ENCODE data around the gene ROBO1. TPM values are rescaled to one million over a fixed set of nuclear protein-coding genes. Genes with fewer than 3 reads are reported as not detected.

ROBO1 gene
- polyA plus RNA-seq, 1 experiment: 33.9 TPM

DNA sequence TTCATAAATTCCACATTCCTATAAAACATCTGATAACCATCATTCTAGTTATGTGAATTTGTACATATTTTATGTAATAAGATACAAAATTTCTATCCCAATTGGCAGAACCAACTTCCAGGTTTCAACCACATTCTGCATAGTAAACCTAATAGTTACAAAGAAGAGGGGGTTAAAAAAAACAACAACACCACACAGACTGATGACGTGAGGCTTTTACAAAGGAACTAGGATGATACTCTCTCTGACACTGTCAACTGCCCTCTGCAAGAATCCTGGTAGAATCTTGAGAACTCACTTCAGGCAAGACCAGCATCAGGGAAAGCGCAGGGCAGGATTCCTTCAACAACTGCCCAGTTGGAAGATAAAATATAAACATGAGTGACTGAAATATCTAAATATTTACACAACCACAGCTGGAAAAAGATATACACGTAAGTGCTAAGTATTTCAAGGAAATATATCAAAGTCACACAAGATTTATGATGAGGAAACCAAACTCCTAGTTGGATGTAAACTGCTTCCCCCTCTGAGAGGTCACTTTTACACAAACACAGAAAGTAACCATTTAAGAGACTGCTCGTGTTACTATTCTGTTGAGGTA lies 816.4 kb downstream of the ROBO1 start:
- no peak for DNase-seq (ENCODE audit: low read depth)
- Histone ChIP-seq H3K27me3 (ENCODE audit: control insufficient read depth, insufficient read depth, low read length) (no peaks in the 10 kb centered on the region), H3K36me3 (ENCODE audit: control insufficient read depth, insufficient read depth, low read length) (no peaks in the 10 kb centered on the region), H3K4me3 (ENCODE audit: low read depth, low read length) (no peak overlapping the region)
- ChIA-PET POLR2A (no interaction called here), CTCF (no interaction called here)
- TF ChIP-seq, protein P1, sequence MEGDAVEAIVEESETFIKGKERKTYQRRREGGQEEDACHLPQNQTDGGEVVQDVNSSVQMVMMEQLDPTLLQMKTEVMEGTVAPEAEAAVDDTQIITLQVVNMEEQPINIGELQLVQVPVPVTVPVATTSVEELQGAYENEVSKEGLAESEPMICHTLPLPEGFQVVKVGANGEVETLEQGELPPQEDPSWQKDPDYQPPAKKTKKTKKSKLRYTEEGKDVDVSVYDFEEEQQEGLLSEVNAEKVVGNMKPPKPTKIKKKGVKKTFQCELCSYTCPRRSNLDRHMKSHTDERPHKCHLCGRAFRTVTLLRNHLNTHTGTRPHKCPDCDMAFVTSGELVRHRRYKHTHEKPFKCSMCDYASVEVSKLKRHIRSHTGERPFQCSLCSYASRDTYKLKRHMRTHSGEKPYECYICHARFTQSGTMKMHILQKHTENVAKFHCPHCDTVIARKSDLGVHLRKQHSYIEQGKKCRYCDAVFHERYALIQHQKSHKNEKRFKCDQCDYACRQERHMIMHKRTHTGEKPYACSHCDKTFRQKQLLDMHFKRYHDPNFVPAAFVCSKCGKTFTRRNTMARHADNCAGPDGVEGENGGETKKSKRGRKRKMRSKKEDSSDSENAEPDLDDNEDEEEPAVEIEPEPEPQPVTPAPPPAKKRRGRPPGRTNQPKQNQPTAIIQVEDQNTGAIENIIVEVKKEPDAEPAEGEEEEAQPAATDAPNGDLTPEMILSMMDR (IDR thresholded peaks at IDR 0.05; ENCODE audit: insufficient read depth, low read depth, low read length): no peak

DNA sequence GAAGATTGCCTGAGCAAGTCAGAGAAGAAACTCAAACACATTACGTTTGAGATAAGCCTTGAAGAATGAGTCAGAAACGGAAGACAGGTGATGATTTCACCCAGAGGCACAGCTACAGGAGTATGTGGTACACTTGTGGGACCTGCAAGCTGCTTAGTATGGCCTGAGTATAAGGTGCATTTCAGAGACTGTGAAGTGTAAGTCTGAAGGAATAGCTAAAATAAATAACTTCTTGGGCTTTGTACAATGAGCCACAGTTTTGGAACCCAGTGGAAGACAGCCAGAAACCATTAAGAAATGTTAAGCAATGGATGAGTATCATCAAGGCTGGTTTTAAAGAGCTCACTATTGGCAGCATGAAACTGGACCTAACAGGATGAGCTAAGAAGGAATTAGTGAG lies 826.2 kb downstream of the ROBO1 start:
- ChIA-PET POLR2A (interaction anchor here (0.6 kb wide), 2 partner anchors 33 to 61 kb away, joined by 3 read pairs; no protein-coding TSS in a partner anchor), CTCF (interaction anchor here (0.7 to 0.8 kb wide), 2 partner anchors 31 to 580 kb away, joined by 3 read pairs; no protein-coding TSS in a partner anchor)
- H3K4me3 ChIP-seq (ENCODE audit: low read depth, low read length): no peak overlapping the region
- TF ChIP-seq, protein P1 (IDR thresholded peaks at IDR 0.05; ENCODE audit: insufficient read depth, low read depth, low read length): no peak
- H3K36me3 ChIP-seq (ENCODE audit: control insufficient read depth, insufficient read depth, low read length): no peaks in the 10 kb centered on the region
- DNase-seq (ENCODE audit: low read depth): peak; percentile 82
- H3K27me3 ChIP-seq (ENCODE audit: control insufficient read depth, insufficient read depth, low read length): no peaks in the 10 kb centered on the region

DNA sequence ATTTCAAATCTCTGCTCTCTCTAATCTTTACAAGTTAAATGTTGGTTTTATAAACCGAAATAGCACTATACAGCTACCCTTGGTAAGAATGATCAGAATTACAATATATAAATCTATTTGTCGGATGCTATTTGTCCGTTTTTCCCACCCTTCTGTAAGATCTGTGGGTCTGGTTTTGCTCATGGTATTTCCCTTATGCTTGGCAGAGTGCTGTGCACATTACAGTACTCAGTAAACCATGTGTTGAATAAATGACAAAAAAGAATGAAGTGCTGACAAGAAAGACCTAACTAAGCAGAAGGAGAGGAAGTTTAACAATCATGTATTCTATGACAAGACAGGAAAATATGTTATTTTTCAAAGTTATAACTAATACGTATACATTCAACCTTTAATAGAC lies 827.2 kb downstream of the ROBO1 start:
- Histone ChIP-seq H3K36me3 (ENCODE audit: control insufficient read depth, insufficient read depth, low read length) (no peaks in the 10 kb centered on the region), H3K4me3 (ENCODE audit: low read depth, low read length) (no peak overlapping the region), H3K27me3 (ENCODE audit: control insufficient read depth, insufficient read depth, low read length) (no peaks in the 10 kb centered on the region)
- DNase-seq (ENCODE audit: low read depth): no peak
- POLR2A ChIA-PET: no interaction called here
- CTCF ChIA-PET: no interaction called here
- TF ChIP-seq, protein P1 (IDR thresholded peaks at IDR 0.05; ENCODE audit: insufficient read depth, low read depth, low read length): no peak

DNA sequence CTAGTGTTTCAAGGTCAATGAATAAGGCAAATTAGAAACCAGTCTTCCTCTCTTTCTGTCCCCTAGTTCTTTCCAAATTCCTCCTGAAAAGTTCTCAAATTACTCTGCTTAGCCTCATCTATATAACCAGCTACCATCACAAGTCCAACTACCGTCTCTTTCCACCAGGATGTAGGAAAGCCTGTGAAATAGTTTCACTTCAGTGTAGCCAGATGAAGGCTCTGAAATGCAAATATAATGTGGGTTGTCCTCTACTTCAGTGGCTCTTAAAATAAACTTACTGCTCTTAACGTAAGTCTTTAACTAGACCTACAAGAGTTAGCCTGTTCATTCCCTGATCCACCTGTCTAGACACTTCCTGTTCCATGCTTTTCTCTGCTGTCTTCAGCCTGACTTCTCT lies 827.7 kb downstream of the ROBO1 start:
- ChIA-PET CTCF (no interaction called here), POLR2A (no interaction called here)
- Histone ChIP-seq H3K4me3 (ENCODE audit: low read depth, low read length) (no peak overlapping the region), H3K27me3 (ENCODE audit: control insufficient read depth, insufficient read depth, low read length) (no peaks in the 10 kb centered on the region), H3K36me3 (ENCODE audit: control insufficient read depth, insufficient read depth, low read length) (no peaks in the 10 kb centered on the region)
- TF ChIP-seq, protein P1 (IDR thresholded peaks at IDR 0.05; ENCODE audit: insufficient read depth, low read depth, low read length): no peak
- DNase-seq (ENCODE audit: low read depth): no peak

DNA sequence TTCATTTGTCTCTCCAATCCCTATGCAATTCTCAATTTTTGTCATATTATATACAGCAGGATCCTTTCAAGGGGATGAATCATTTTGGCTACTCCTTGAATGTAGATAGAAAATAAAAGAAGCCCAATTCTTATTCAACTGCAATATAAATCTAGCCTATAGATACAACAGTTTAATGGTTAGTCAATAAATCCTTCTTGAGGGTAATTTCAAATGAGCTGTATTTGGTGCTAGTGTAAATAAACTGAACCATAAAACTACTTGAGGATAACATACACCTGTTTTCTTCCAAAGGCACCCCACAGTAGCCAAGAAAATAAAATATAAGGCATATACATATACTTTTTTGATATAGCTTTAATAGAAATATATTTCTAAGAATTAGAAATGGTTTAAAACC lies 830.3 kb downstream of the ROBO1 start:
- Histone ChIP-seq H3K27me3 (ENCODE audit: control insufficient read depth, insufficient read depth, low read length) (no peaks in the 10 kb centered on the region), H3K36me3 (ENCODE audit: control insufficient read depth, insufficient read depth, low read length) (no peaks in the 10 kb centered on the region), H3K4me3 (ENCODE audit: low read depth, low read length) (no peak overlapping the region)
- DNase-seq (ENCODE audit: low read depth): no peak
- CTCF ChIA-PET: interaction anchor here (0.6 to 1.0 kb wide), 2 partner anchors 10 to 26 kb away, joined by 3 to 4 read pairs; no protein-coding TSS in a partner anchor
- POLR2A ChIA-PET: no interaction called here
- TF ChIP-seq, protein P1 (IDR thresholded peaks at IDR 0.05; ENCODE audit: insufficient read depth, low read depth, low read length): no peak

Data from BJ (cell line).